ENCODE data around the gene DNAH6.
"Not testable (repeated sequence)": the region's sequence is repeated elsewhere in the genome, so short reads cannot be mapped to it uniquely, and the experiment has no call there.

DNA sequence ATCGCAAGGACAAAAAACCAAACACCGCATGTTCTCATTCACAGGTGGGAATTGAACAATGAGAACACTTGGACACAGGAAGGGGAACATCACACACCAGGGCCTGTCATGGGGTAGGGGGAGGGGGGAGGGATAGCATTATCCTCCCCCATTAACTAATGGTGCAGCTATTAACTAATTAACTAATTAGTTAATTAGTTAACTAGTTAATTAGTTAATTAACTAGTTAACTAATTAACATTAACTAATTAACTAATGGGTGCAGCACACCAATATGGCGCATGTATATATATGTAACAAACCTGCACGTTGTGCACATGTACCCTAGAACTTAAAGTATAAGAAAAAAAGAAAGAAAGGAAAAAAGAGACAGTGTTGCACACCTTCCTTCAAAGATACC, 352.0 kb downstream of the DNAH6 start:
- TF ChIP-seq ELF4 (IDR thresholded peaks at IDR 0.05); FOXA1 (IDR thresholded peaks at IDR 0.05); SP1 (IDR thresholded peaks at IDR 0.05); FOXM1 (IDR thresholded peaks at IDR 0.05; ENCODE audit: borderline replicate concordance): not testable (repeated sequence)

All from HEK293T (cell line).